SKM-1 (cell line): ENCODE data around the gene RNF187.

Source experiments
- DNase-seq: peaks from one replicate; lab custom pipeline; 2025; ENCODE audit not compliant: unreplicated experiment; lab: John Stamatoyannopoulos, UW

RNF187 gene

GRCh38 chr1:228543396-228543795 lies 56.2 kb downstream of the RNF187 start:
- no peak for DNase-seq

- DNase-seq = no peak
Observed at GRCh38 chr1:228544021-228544850, 57.1 kb downstream of the RNF187 start.

- DNase-seq = no peak
Observed at GRCh38 chr1:228544921-228545591, 57.9 kb downstream of the RNF187 start.
